HG03039 (cell line): ENCODE data around the gene CD180.
A peak's percentile ranks its signal among the peaks of the same experiment; 100 is the strongest.
"Not testable (repeated sequence)": the region's sequence is repeated elsewhere in the genome, so short reads cannot be mapped to it uniquely, and the experiment has no call there.

Source experiments
- ATAC-seq: cut with Tn5 transposase; IDR thresholded peaks from one replicate; pipeline ENCODE4 v1.9.1; 2021; ENCODE audit warnings: mild to moderate bottlenecking, moderate library complexity; ENCODE audit not compliant: unreplicated experiment

CD180 gene

DNA sequence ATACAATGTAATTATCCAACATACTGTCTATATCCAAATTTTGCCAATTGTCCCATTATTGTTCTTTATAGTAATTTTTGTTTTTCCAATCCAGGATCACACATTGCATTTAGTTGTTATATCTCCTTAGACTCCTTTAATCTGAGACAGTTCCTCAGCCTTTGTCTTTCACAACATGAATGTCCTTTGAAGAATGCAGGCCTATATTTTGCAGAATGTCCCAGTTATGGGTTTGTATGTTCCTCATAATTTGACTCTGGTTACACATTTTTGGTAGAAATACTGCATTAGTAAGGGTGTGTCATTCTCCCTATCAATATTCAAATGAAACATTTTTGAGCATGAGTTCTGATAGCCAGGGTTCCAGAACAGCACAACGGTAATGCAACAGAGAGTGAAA lies 6.7 kb downstream of the CD180 start:
- no peak for ATAC-seq

- ATAC-seq = no peak
Measured at GRCh38 chr5:67189079-67189354, 7.6 kb downstream of the CD180 start.

DNA sequence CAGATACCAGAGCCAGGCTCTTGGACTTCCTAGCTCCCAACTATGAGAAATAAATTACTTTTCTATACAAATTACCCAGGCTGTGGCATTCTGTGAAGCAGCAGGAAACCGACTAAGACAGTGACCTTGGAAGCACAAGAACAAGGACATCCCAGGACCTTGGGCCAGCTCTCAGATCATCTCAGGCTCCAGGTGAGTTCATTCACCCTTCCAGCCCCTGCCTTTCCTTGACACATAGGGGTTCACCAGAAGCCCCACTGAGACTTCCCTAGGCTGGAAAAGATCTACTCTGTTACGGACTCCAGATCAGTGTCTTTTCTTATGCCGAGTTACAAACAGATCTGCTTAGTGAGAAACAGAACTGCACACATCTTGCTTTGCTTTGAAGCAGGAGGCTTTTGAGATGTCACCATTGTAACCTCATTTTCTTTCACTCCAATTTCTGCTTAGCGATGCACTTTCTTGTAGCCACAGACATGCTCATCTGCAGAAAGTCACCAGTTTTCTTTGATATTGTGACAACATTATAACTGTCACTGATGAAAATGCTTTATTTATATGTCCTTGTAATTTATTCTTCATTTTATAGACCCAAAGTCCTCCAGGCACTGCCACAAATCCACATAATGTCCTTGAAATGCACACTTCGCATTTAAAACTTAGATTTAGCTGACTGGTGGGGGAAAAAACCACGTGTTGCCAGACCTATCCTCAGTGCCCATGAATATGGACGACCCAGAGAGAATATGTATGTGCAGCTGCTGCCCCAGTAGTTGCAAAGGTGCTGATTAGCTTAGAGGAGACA lies 8.1 kb downstream of the CD180 start:
- ATAC-seq = no peak

GRCh38 chr5:67187006-67187715 lies 9.4 kb downstream of the CD180 start:
- peak; percentile 71 for ATAC-seq

- ATAC-seq = no peak
Measured at GRCh38 chr5:67183859-67184258, 12.7 kb downstream of the CD180 start.

- no peak for ATAC-seq
Measured at GRCh38 chr5:67182301-67182790, 14.3 kb downstream of the CD180 start.

DNA sequence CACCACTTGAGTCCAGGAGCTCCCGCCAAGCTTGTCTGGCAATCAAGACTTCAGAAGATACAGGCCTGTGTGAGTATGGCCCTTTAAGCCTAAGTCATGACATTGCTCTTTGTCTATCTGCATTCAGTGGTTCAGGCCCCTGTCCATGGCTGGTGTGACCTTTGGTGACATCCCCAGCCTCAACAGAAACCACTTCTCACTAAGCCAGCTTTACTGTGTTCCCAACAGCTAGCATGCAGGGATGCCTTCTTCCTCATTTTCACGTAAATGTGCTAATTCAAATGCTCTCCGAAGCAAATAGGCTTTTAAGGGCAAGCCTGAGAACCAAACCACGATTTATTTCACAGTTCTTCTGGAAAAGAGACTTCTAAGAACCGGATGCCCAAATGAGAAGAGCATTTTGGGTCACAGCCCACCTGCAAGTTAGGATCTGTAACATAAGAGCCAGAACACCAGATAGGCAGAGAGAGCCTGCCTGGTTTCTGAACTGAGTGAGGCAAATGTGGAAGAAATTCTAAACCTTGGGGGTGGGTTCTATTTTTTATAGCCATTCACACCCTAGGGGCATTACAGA lies 14.9 kb downstream of the CD180 start:
- no peak for ATAC-seq

DNA sequence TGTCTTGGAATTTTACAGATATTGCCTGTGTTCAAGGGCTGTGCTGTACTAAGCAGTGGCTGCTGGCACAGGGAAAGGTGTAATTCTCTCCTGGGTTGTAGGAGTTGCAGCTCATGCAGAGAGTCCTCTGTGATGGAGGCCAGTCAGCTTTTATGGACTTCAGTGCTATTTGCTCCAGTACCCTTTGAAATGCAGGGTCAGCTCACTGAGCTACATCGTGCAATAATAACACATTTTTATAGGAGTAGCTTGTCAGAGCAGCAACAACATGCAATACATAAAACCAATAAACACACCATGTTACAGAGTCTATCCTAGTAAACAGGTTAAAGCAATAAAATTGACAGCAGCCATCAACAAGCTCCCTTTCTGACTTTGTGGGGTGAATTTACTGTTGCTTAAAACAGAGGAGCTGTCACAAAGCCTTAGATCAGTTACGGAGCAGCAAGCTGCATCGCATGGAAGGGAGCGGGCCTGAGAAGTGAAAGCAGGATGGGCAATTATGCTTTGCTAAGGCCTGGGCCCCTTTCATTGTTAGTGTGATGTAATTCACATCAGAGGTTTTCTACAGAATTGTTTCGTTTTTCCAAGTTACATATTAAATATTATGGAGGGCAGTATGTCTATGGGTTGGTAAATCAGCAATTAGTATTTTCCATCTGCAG lies 16.8 kb downstream of the CD180 start:
- ATAC-seq = no peak

DNA sequence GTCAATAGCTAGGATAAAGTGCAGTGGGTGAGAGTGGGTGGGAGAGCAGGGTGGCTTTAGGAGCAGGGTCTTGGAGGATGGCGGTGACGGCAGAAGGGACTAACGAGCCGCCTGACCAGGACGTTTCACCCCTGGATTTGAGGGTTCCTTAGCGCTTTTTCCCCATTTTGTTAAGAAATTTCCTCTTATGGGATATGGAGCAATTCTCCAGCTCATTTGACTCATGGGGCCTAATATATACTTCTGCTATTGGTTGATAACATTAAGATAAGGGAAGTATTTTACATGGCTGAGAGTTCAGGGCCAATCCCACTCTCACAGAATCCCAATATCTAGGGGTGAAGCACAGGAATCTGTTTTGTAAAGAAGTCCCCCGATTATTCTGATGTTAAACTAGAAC lies 17.6 kb downstream of the CD180 start:
- ATAC-seq = no peak

- no peak for ATAC-seq
Measured at GRCh38 chr5:67178085-67178484, 18.5 kb downstream of the CD180 start.

GRCh38 chr5:67176936-67177335 lies 19.7 kb downstream of the CD180 start:
- no peak for ATAC-seq

DNA sequence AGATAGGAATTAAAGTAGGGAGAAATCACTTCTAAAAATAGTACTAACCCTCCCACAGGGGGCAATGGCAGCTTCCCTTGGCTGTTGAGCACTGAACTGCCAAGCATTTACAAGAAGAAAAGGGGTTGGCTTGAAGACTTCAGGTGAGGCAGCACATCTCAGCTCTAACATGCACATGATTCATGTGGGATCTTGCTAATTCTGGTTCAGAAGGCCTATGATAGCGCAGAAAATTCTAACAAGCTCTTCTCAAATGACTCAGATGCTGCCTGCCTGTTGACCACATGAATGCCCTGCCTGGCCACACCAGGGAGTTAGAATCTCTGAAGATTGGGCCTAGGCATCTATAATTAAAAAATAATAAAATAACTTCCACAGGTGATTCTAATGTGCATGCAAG lies 22.6 kb downstream of the CD180 start:
- no peak for ATAC-seq

GRCh38 chr5:67173351-67173750 lies 23.2 kb downstream of the CD180 start:
- ATAC-seq = not testable (repeated sequence)

GRCh38 chr5:67170767-67171166 lies 25.8 kb downstream of the CD180 start:
- no peak for ATAC-seq

DNA sequence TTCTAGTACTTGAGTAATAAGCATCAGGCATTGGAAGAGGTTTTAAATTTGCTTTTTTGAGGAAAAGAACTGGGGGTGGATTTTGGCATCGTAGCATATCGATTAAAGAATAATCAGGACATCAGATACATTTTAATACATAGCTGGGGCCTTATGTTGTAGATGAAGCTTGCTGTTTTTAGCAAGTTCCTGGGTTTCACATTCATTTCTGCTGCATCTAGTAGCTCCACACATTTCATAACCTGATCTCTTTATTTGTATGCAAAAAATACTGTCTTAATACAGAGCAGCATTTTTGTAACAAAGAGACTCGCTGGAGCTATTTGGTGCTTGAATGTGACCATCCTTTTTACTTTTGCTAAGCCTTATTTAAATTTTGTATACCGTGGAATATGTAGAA lies 28.5 kb downstream of the CD180 start:
- ATAC-seq = no peak

GRCh38 chr5:67166460-67167285 lies 29.9 kb downstream of the CD180 start:
- peak; percentile 39 for ATAC-seq

- ATAC-seq = peak; percentile 88
Measured at GRCh38 chr5:67165526-67166459, 30.8 kb downstream of the CD180 start.

DNA sequence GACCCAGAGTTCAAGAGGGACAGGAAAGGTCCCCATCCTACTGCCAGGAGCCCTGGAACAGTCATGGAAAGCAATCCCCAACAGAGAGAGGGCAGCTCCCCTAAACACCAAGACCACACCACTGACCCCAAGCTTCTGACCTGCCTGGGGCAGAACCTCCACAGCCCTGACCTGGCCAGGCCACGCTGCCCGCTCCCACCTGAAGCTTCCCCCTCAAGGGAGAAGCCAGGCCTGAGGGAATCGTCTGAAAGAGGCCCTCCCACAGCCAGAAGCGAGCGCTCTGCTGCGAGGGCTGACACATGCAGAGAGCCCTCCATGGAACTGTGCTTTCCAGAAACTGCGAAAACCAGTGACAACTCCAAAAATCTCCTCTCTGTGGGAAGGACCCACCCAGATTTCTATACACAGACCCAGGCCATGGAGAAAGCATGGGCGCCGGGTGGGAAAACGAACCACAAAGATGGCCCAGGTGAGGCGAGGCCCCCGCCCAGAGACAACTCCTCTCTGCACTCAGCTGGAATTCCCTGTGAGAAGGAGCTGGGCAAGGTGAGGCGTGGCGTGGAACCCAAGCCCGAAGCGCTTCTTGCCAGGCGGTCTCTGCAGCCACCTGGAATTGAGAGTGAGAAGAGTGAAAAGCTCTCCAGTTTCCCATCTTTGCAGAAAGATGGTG lies 31.6 kb downstream of the CD180 start:
- ATAC-seq = no peak
